HG03139 (cell line): ENCODE results near the gene GDF9.
A peak's percentile ranks its signal among the peaks of the same experiment; 100 is the strongest.

ENCODE experiments used
- ATAC-seq: cut with Tn5 transposase; IDR thresholded peaks from one replicate; pipeline ENCODE4 v1.9.1; 2021; ENCODE audit not compliant: unreplicated experiment

Gene GDF9

GRCh38 chr5:132822650-132823480 lies 43.4 kb downstream of the GDF9 start:
- no peak for ATAC-seq

GRCh38 chr5:132821791-132822190 lies 44.5 kb downstream of the GDF9 start:
- no peak for ATAC-seq

- ATAC-seq: no peak
Observed at GRCh38 chr5:132821350-132821749, 44.9 kb downstream of the GDF9 start.

GRCh38 chr5:132820162-132820754 lies 46.0 kb downstream of the GDF9 start:
- peak; percentile 66 for ATAC-seq

- ATAC-seq: no peak
Observed at GRCh38 chr5:132819468-132819867, 46.8 kb downstream of the GDF9 start.

GRCh38 chr5:132817011-132817410 lies 49.3 kb downstream of the GDF9 start:
- no peak for ATAC-seq

- no peak for ATAC-seq
Observed at GRCh38 chr5:132816554-132816953, 49.7 kb downstream of the GDF9 start.

DNA sequence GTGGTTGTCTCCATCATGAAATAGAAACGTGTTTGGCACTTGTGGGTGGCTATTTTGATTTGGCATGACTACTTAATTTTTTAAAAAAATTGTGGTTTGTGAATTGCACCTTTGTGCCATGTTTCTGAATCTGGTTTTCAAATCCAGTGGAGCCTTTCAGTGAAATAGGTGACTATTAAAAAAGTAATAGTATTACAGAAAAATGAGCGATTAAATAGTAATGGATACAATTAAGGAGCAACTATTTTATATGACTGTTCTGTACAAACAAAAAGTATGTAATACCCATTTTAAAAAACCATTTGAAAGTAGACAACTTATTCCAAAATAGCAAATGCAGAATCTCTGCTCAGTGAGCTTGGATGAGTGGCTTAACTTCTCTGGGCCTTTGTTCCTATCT lies 50.2 kb downstream of the GDF9 start:
- ATAC-seq: no peak

DNA sequence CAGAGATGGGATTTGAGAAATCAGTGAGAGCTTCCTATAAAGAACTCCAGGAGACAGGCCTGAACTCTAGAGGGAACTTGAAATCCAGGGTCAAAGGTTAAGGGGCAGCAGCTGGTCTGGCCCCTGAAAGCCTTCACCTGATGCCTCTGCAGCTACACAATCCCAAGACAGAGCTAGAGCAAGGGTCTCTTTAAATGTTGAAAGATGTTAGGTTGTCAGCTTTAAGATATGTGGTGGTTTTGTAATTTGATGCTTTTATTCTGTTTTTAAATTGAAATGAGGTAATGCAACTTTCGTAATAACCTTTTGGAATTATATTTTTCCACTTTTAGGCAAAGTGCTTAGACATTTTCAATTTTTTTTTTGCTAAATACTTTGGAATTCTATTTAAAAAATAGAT lies 50.8 kb downstream of the GDF9 start:
- ATAC-seq: no peak

- ATAC-seq: no peak
Observed at GRCh38 chr5:132814503-132815294, 51.6 kb downstream of the GDF9 start.

DNA sequence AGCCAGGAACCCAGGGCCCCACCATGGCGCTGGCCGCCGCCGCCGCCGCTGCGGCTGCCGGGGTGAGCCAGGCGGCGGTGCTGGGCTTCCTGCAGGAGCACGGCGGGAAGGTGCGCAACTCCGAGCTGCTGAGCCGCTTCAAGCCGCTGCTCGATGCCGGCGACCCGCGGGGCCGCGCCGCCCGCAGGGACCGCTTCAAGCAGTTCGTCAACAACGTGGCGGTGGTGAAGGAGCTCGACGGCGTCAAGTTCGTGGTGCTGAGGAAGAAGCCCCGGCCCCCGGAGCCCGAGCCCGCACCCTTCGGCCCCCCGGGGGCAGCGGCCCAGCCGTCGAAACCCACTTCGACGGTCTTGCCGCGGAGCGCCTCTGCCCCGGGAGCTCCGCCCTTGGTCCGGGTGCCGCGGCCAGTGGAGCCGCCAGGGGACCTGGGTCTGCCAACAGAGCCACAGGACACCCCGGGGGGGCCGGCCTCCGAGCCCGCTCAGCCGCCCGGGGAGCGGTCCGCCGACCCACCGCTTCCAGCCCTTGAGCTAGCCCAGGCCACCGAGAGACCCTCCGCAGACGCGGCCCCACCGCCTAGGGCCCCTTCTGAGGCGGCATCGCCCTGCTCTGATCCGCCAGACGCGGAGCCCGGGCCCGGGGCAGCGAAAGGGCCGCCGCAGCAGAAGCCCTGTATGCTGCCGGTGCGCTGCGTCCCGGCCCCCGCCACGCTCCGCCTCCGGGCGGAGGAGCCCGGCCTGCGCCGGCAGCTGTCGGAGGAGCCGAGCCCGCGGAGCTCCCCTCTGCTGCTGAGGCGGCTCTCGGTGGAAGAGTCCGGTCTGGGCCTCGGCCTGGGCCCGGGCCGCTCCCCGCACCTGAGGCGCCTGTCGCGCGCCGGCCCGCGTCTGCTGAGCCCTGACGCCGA lies 52.4 kb downstream of the GDF9 start:
- no peak for ATAC-seq

GRCh38 chr5:132812781-132813598 lies 53.3 kb downstream of the GDF9 start, which contains the start of gene SOWAHA:
Gene SOWAHA, plus strand, starts transcription at chr5:132813302. Its CDS starts 320 bp downstream, at chr5:132813622.
- ATAC-seq: no peak

DNA sequence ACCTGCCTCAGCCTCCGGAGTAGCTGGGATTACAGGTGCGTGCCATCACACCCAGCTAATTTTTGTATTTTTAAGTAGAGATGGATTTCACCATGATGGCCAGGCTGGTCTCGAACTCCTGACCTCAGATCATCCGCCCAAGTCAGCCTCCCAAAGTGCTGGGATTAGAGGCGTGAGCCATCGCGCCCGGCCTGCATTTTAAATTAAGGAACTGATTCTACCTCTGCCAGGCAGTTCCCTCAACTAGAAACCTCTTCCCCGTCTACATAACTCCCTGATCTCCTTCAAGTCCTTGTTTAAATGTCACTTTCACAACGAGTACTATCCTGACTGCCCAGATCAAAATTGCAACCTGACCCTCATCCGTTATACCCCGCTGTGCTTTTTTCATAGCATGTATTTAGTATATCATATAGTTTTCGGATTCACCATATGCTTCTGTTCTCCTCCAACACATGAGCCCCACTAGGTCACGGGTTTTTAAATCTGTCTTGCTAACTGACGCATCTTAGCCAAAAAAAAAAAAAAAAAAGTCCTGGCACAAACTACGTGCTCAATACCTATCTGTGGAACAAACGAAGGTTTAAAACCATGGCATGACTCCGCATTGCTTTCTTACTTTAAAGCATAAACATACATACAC lies 54.0 kb downstream of the GDF9 start:
- ATAC-seq: no peak
